Amniotic stem cell (primary cell): ENCODE data around the gene RANGRF.

Source experiments
- DNase-seq: peaks from one replicate; lab custom pipeline; 2025; lab: John Stamatoyannopoulos, UW

RANGRF gene

DNA sequence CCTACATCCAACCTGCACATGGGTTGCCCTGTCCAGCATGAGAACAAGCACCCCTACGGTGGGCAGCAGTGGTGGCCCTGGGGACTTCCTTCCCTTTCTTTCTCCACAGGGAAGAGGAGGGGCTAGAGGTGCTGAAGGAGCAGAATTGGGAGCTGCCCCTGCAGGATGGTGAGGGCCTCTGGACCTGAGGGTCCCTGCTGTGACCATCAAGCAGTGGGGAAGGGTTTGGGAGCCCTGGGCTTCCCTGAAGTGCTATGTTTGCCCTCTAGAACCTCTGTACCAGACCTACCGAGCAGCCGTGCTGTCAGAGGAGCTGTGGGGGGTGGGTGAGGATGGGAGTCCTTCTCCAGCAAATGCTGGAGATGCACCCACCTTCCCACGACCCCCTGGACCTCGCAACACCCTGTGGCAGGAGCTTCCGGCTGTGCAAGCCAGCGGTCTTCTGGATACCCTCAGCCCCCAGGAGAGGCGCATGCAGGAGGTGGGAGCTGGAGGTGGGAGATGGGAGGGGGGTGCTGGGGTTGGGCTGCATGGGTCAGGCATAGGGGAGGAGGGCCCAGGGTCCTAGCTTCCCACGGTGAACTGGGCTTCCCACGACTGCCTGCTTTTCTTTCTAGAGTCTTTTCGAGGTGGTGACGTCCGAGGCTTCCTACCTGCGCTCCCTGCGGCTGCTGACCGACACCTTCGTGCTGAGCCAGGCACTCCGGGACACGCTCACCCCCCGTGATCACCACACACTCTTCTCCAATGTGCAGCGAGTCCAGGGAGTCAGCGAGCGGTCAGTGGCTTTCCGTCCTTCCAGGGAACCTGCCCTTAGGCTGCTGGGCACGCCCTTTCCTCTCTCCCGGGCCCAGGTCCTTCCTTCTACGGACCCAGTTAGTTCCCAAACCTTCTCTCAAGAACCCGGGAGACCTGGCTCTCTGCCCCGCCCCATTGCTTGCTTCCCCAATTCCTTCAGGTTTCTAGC is 26.6 kb downstream of the RANGRF start:
- no peak for DNase-seq

GRCh38 chr17:8315764-8316217 is 27.3 kb downstream of the RANGRF start:
- DNase-seq: no peak

GRCh38 chr17:8318010-8318935 is 29.8 kb downstream of the RANGRF start:
- no peak for DNase-seq

DNA sequence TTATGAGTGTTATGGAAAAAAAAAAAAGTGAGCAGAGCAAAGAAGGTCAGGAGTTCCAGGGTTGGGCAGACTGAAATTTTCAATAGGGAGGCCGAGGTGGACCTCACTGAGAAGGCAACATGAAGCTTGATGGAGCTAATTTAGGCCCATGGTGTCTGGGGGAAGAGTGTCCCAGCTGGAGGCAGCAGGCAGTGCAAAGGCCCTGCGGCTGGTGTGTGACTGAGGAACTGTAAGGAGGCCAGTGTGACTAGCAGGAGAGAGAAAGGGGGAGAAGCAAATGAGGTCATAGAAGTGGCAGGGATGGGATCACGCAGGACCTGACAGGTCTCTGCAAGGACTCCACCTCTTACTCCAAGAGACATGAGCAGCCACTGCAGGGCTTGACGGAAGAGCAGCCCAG is 31.8 kb downstream of the RANGRF start:
- no peak for DNase-seq

GRCh38 chr17:8320990-8321389 is 32.5 kb downstream of the RANGRF start:
- no peak for DNase-seq

DNA sequence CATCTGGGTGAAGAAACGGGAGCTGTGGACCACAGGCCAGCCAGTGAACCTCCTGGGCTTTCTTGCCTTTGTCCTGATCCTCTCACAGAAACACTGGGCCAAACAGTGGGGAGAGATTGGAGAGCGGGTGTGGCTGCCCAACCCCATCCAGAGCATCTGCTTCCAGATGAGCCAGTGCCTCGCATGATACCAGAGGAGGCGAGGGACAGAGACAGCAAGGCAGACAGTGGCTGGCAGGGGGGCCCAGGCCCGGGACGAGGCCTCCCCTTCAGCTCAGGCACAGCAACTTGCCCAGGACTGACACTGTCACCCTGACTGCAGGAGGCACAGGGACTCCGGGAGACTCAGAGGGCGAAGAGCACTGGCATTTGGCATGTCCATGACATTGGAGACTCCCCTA is 33.6 kb downstream of the RANGRF start:
- no peak for DNase-seq

DNA sequence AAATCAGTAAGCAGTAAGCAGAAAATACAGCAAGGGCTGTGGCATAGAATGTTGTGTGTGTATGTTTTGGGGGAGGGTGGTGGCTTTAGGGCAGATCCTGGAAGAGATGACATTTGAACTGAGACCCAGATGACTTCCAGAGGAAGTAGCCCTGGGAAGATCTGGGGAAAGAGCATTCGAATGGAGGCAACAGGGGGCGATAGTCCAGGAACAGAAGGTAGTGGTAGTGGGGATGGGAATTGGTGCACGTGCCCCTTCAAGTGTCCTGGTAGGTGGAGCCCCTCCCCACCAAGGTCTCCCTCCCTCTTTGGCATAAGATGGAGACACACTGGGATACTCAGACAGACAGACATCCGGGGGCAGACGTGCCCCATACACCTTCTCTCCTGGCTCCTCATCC is 35.7 kb downstream of the RANGRF start:
- no peak for DNase-seq

- DNase-seq: no peak
Observed at GRCh38 chr17:8324923-8325322, 36.5 kb downstream of the RANGRF start.

GRCh38 chr17:8326511-8327302 is 38.2 kb downstream of the RANGRF start:
- no peak for DNase-seq

- DNase-seq: no peak
Observed at GRCh38 chr17:8327303-8327649, 38.8 kb downstream of the RANGRF start.

DNA sequence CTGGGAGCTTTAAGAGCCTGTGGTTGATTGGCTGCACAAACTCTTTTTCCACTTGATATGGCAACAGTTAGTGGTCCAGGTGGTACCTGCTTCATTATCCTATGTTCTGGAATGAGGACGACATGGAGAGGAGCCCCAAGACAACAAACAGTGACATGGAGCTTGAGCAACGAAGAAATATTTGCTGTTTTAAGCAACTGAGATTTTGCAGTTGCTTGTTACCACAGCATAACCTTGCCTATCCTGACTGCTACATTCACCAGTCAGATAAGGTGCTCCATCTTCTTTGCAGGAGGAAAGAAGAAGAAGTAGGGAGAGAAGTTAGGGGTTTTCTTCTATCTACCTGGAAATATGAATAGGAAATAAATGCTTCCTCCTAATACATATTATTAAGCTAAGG is 43.7 kb downstream of the RANGRF start:
- no peak for DNase-seq

- no peak for DNase-seq
Observed at GRCh38 chr17:8332688-8333087, 44.2 kb downstream of the RANGRF start.

DNA sequence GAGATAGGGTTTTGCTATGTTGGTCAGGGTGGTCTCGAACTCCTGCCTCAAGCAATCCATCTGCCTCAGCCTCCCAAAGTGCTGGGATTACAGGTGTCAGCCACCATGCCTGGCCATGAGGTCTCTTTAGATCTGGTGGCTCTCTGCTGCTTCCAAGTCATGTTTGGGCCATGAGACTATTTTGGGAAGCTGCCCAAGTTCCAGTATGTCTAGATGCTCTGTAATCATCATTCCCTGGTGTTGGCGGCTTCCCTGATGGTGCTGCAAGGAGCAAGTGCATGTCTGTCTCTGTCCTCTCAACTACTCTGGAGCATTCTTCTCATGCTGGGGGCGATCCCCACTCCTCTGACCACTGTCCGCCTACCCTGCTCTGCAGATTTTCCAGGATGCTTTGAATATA is 44.8 kb downstream of the RANGRF start:
- DNase-seq: no peak

DNA sequence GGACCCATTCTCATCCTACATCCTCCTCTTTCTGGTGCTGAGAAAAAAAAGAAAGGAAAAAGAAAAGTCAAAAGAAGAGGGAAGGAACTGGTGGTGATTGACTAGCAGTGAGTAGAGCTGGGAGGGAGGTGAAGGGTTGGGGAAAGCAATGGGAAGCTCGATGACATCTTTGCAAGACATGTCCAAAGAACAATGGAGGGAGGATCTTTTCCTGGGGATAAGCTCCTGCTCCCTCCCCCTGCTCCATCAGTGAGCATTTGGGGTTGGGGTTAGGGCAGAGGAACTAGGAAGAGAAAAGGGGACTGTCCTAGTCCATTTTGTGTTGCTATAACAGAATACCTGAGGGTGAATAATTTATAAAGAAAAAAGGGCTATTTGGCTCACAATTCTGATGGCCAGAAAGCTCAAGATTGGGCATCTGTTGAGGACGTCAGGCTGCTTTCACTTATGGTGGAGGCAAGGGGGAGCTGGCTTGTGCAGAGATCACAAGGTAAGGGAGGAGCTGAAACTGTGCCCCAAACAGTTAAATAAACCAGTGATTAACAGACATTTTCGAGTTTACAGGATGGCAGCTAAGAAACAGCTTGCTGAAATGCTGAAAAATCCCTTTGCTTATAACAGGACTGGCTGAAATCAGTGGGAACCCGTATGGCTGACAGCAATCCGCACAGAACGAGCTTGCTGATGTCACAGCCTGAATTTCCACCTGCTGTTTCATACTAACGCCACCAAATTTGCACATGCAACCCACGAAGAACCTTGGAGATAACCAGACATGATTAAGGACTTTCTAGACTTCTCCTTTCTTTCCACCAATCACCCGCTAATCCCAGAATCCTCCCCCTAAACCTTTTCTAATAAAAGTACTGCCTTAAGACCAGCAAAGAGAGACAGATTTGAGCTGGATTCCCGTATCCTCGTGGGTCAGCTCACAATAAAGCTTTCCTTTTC is 49.6 kb downstream of the RANGRF start:
- DNase-seq: no peak

GRCh38 chr17:8338753-8339140 is 50.3 kb downstream of the RANGRF start:
- no peak for DNase-seq

- no peak for DNase-seq
Observed at GRCh38 chr17:8339540-8339939, 51.1 kb downstream of the RANGRF start, which contains the start of gene ODF4. ODF4 (plus strand) TSS chr17:8339840; CDS start chr17:8340052, 212 bp downstream.
